K562 (cell line): ENCODE data around the gene CCDC171. TPM values are rescaled to one million over a fixed set of nuclear protein-coding genes. Genes with fewer than 3 reads are reported as not detected.
A peak's percentile ranks its signal among the peaks of the same experiment; 100 is the strongest.

Experiments
- ASH1L ChIP-seq: fragments of 450-650 bp; IDR thresholded peaks from 2 replicates; pipeline ENCODE4 v1.6.1; 2018; ENCODE audit warnings: borderline replicate concordance, mild to moderate bottlenecking, low read depth; ENCODE audit not compliant: partially characterized antibody
- BRD4 ChIP-seq: fragments of 200-600 bp; sonication (generic); IDR thresholded peaks from 2 replicates; pipeline ENCODE4 v1.6.1; 2017; ENCODE audit warnings: inconsistent platforms
- CREB3 ChIP-seq: fragments of 450-650 bp; conservative IDR thresholded peaks from 2 replicates; pipeline ENCODE4 v1.6.1; 2016; ENCODE audit warnings: missing genetic modification characterization, low read depth, mild to moderate bottlenecking, missing compliant biosample characterization, moderate library complexity
- ELF1 ChIP-seq: fragments of 200-800 bp; sonication (Bioruptor generic); IDR thresholded peaks from 2 replicates; pipeline ENCODE4 v1.6.1; 2016; ENCODE audit warnings: missing genetic modification characterization, missing compliant biosample characterization
- MAFF ChIP-seq: IDR thresholded peaks from 2 replicates; pipeline ENCODE4 v1.6.1; 2012; ENCODE audit warnings: low read length, improper control_type of control experiment
- MAZ ChIP-seq, 2 experiments: fragments of 450-650 bp in 1 of 2; sonication (generic) in 1 of 2; formaldehyde crosslinking; IDR thresholded peaks in 1 of 2; conservative IDR thresholded peaks in 1 of 2; 2 replicates each; pipeline versions ENCODE4 v1.4.0 to v1.5.0; 2020; ENCODE audit warnings: mild to moderate bottlenecking in 1 of 2, missing genetic modification reagents in 1 of 2
- MEIS2 ChIP-seq: fragments of 450-650 bp; IDR thresholded peaks from 2 replicates; pipeline ENCODE4 v1.6.1; 2014; ENCODE audit warnings: mild to moderate bottlenecking; ENCODE audit not compliant: partially characterized antibody
- NR3C1 ChIP-seq: sonication (generic); formaldehyde crosslinking; IDR thresholded peaks from 2 replicates; pipeline ENCODE4 v1.8.1; 2022; ENCODE audit warnings: missing genetic modification reagents
- RHOXF2B ChIP-seq: fragments of 250-450 bp; sonication (Bioruptor Pico); conservative IDR thresholded peaks from 2 replicates; pipeline ENCODE4 v1.5.1; 2021
- SREBF2 ChIP-seq: sonication (generic); formaldehyde crosslinking; IDR thresholded peaks from 2 replicates; pipeline ENCODE4 v1.4.0; 2020; ENCODE audit warnings: mild to moderate bottlenecking, missing genetic modification reagents
- THRA ChIP-seq: fragments of 450-650 bp; IDR thresholded peaks from 2 replicates; pipeline ENCODE4 v1.6.1; 2017; ENCODE audit warnings: mild to moderate bottlenecking, moderate library complexity
- VEZF1 ChIP-seq: fragments of 200-800 bp; sonication (Bioruptor generic); IDR thresholded peaks from 2 replicates; pipeline ENCODE4 v1.6.1; 2017; ENCODE audit warnings: missing genetic modification characterization, missing compliant biosample characterization
- ZBTB26 ChIP-seq: fragments of 450-650 bp; formaldehyde crosslinking; IDR thresholded peaks from 2 replicates; pipeline ENCODE4 v1.4.0; 2022; ENCODE audit warnings: missing genetic modification characterization
- ZMIZ1 ChIP-seq, 2 experiments: fragments of 150-350 bp in 1 of 2; IDR thresholded peaks; 2 replicates each; pipeline ENCODE4 v1.6.1; 2012 to 2016; ENCODE audit warnings: low read depth in 2 of 2, low read length in 2 of 2, mild to moderate bottlenecking in 1 of 2, moderate library complexity in 1 of 2
- ZNF143 ChIP-seq: sonication (generic); formaldehyde crosslinking; IDR thresholded peaks from 2 replicates; pipeline ENCODE4 v1.9.0; 2022; ENCODE audit warnings: mild to moderate bottlenecking, missing genetic modification reagents
- ZNF512 ChIP-seq: IDR thresholded peaks from 2 replicates; pipeline ENCODE4 v1.6.1; 2016; ENCODE audit warnings: missing genetic modification characterization, missing compliant biosample characterization
- polyA plus RNA-seq, 8 experiments: library from polyadenylated mRNA; depleted of rRNA in 4 of 8; stranded (reverse) in 5 of 8; unstranded in 3 of 8; fragments of >200 nt; fragmentation: Nextera tagmentation in 2 of 8; fragmentation: Illumina TruSeq in 1 of 8; extraction: Ambion mirVana in 2 of 8; extraction: Trizol in 1 of 8; gene quantifications; 2 replicates each; pipeline versions ENCODE4 v1.2.1 to v1.2.3, GENCODE V29; 2011 to 2014; ENCODE audit warnings: inconsistent platforms in 1 of 8, missing spikeins in 1 of 8
- total RNA-seq, 7 experiments: library from RNA; depleted of rRNA in 6 of 7; stranded (reverse); fragments of >200 nt in 6 of 7; fragmentation: Illumina TruSeq in 2 of 7; extraction: Trizol in 2 of 7; gene quantifications; 2 replicates each; pipeline versions ENCODE4 v1.2.1 to v1.2.3, GENCODE V29; 2011 to 2021; ENCODE audit warnings: low replicate concordance in 1 of 7

Gene CCDC171
- total and polyA plus RNA-seq, 9 of the 15 experiments (the other 6 are each of a cell fraction or from before 2014, with no cell fraction given) = 0.08 to 3.8 (median 0.27) TPM

- TF ChIP-seq ZMIZ1 (IDR thresholded peaks at IDR 0.05; ENCODE audit: low read depth in 2 of 2, low read length in 2 of 2) (no peak), ELF1 (tag) (no peak), MAZ (CRISPR knock-in tag; conservative IDR thresholded peaks at IDR 0.05 in 1 of 2, IDR thresholded peaks at IDR 0.05 in 1 of 2) (peak in 1 of 2 experiments; percentile 80; a peak in 1 of 4 replicates), SREBF2 (no peak), CREB3 (tag) (no peak), ZNF143 (no peak), ASH1L (no peak), RHOXF2B (CRISPR knock-in tag) (no peak), MEIS2 (no peak), ZNF512 (tag) (no peak), MAFF (no peak), ZBTB26 (CRISPR knock-in tag) (no peak), VEZF1 (CRISPR knock-in tag) (peak; percentile 51), THRA (no peak), BRD4 (no peak), NR3C1 (CRISPR knock-in tag) (no peak)
Measured at GRCh38 chr9:15509931-15510788, 42.7 kb upstream of the CCDC171 start (continued).
